ENCODE results near the gene HPRT1. TPM values are rescaled to one million over a fixed set of nuclear protein-coding genes. Genes with fewer than 3 reads are reported as not detected.
"Not testable (repeated sequence)": the region's sequence is repeated elsewhere in the genome, so short reads cannot be mapped to it uniquely, and the experiment has no call there.

Gene HPRT1
- total RNA-seq, 1 donor from 2014 or later: 20.3 TPM

DNA sequence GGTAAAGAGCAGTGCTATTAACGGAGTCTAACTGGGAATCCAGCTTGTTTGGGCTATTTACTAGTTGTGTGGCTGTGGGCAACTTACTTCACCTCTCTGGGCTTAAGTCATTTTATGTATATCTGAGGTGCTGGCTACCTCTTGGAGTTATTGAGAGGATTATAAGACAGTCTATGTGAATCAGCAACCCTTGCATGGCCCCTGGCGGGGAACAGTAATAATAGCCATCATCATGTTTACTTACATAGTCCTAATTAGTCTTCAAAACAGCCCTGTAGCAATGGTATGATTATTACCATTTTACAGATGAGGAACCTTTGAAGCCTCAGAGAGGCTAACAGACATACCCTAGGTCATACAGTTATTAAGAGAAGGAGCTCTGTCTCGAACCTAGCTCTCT lies 1.5 kb downstream of the HPRT1 start:
- H3K4me1 ChIP-seq: no peaks in the 10 kb centered on the region
- H3K27me3 ChIP-seq: no peaks in the 10 kb centered on the region
- no peak overlapping the region for H3K27ac ChIP-seq
- no peak overlapping the region for H3K4me3 ChIP-seq
- no peak for TF ChIP-seq CTCF (IDR thresholded peaks at IDR 0.05)
- intact Hi-C loops (cut with DNase I): loop anchor here (10.0 kb wide), 1 partner anchor 343 kb away; a partner anchor contains a TSS
- H3K36me3 ChIP-seq: no peaks in the 10 kb centered on the region
- DNase-seq (ENCODE audit: low spot score in 2 of 2): no peak
- H3K9me3 ChIP-seq: no peaks in the 10 kb centered on the region

DNA sequence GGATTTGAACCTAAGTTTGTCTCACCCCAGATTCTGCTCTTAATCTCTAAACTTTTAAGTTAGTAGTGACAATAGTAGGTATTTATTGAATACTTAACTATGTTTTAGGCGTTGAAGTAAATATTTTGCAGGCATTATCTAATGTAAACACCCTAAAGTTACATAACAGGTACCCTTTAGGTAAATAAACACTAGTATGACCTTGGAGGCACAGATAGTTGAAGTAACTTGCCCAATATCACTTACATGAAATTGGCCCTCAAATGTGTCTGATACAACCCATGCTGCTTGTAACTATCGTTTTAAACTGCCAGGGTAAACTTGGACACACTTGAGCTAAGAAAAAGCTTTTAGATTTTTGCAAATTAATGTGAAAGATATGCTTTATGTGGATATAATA lies 3.0 kb downstream of the HPRT1 start:
- Histone ChIP-seq H3K36me3 (no peaks in the 10 kb centered on the region), H3K4me1 (no peaks in the 10 kb centered on the region), H3K27me3 (no peaks in the 10 kb centered on the region), H3K9me3 (no peaks in the 10 kb centered on the region), H3K4me3 (no peak overlapping the region), H3K27ac (no peak overlapping the region)
- intact Hi-C loops (cut with DNase I): loop anchor here (10.0 kb wide), 1 partner anchor 342 kb away; a partner anchor contains a TSS
- DNase-seq (ENCODE audit: low spot score in 2 of 2): no peak
- TF ChIP-seq CTCF (IDR thresholded peaks at IDR 0.05): no peak

DNA sequence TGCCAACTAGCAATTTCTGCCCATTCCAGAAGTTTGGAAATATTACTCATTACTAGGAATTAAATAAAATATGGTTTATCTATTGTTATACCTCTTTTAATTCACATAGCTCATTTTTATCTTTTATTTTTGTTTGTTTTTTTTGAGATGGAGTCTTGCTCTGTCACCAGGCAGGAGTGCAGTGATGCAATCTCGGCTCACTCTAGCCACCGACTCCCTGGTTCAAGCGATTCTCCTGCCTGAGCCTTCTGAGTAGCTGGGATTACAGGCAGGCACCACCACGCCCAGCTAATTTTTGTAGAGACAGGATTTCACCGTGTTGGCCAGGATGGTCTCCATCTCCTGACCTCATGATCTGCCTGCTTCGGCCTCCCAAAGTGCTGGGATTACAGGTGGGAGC lies 4.5 kb downstream of the HPRT1 start:
- intact Hi-C loops (cut with DNase I): loop anchor here (10.0 kb wide), 1 partner anchor 340 kb away; a partner anchor contains a TSS
- not testable (repeated sequence) for H3K4me1 ChIP-seq; H3K9me3 ChIP-seq; DNase-seq (ENCODE audit: low spot score in 2 of 2); H3K27me3 ChIP-seq; H3K27ac ChIP-seq; H3K4me3 ChIP-seq; H3K36me3 ChIP-seq

GRCh38 chrX:134469486-134469885 lies 9.5 kb downstream of the HPRT1 start:
- H3K4me3 ChIP-seq: no peak overlapping the region
- TF ChIP-seq CTCF (IDR thresholded peaks at IDR 0.05): no peak
- no peaks in the 10 kb centered on the region for H3K4me1 ChIP-seq
- no peak for DNase-seq (ENCODE audit: low spot score in 2 of 2)
- no peaks in the 10 kb centered on the region for H3K36me3 ChIP-seq
- intact Hi-C loops (cut with DNase I): loop anchor here (10.0 kb wide), 1 partner anchor 335 kb away; a partner anchor contains a TSS
- no peaks in the 10 kb centered on the region for H3K9me3 ChIP-seq
- H3K27ac ChIP-seq: no peak overlapping the region
- no peaks in the 10 kb centered on the region for H3K27me3 ChIP-seq

- Histone ChIP-seq H3K27me3 (no peaks in the 10 kb centered on the region), H3K27ac (no peak overlapping the region), H3K9me3 (no peaks in the 10 kb centered on the region), H3K4me1 (no peaks in the 10 kb centered on the region), H3K4me3 (no peak overlapping the region), H3K36me3 (no peaks in the 10 kb centered on the region)
- intact Hi-C loops (cut with DNase I): no loop called here
- TF ChIP-seq CTCF (IDR thresholded peaks at IDR 0.05): no peak
- DNase-seq (ENCODE audit: low spot score in 2 of 2): no peak
Observed at GRCh38 chrX:134470013-134470412, 10.0 kb downstream of the HPRT1 start.

DNA sequence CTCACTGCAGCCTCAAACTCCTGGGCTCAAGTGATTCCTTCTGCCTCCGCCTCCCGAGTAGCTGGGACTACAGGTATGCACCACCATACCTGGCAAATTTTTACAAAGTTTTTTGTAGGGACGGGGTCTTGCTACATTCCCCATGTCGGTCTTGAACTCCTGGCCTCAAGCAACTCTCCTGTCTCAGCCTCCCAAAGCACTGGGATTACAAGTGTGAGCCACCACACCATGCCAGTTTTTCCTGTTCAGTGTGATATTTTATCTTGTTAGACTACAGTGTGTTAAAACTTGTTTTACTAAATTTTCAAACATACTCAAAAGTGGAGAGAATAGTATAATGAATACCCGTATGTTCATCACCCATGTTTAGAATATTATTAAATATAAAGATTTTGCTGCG lies 12.1 kb downstream of the HPRT1 start:
- intact Hi-C loops (cut with DNase I): no loop called here
- H3K36me3 ChIP-seq: no peaks in the 10 kb centered on the region
- no peaks in the 10 kb centered on the region for H3K4me1 ChIP-seq
- no peak overlapping the region for H3K4me3 ChIP-seq
- TF ChIP-seq CTCF (IDR thresholded peaks at IDR 0.05): no peak
- no peak overlapping the region for H3K27ac ChIP-seq
- no peaks in the 10 kb centered on the region for H3K27me3 ChIP-seq
- no peaks in the 10 kb centered on the region for H3K9me3 ChIP-seq
- DNase-seq (ENCODE audit: low spot score in 2 of 2): no peak
